K562 (cell line): ENCODE results near the gene EVI5L. TPM values are rescaled to one million over a fixed set of nuclear protein-coding genes. Genes with fewer than 3 reads are reported as not detected.

Source experiments
- ATAC-seq: fragments of 200-7000 bp; cut with Tn5 transposase; 3 replicates; pipeline ENCODE4 v1.9.1; 2020; ENCODE audit warnings: moderate library complexity
- BruUV-seq: library from RNA; stranded (reverse); fragments of 400-500 nt; replicated peaks from 2 replicates; lab custom pipeline; 2021; lab: Mats Ljungman, UMichigan
- CTCF ChIA-PET: fragments of 300-600 bp; formaldehyde crosslinking; extraction: SDS; loops from one replicate; lab custom pipeline; 2021; ENCODE audit warnings: low intra/inter-chr PET ratio; lab: Yijun Ruan, JAX
- POLR2A ChIA-PET: fragments of 300-600, 350-650 bp; sonication (Branson Sonifier 250); formaldehyde crosslinking; extraction: SDS; loops from one replicate; lab custom pipeline; 2021; ENCODE audit warnings: antibody characterized with exemption, inconsistent platforms; lab: Yijun Ruan, JAX
- DNase-seq, 4 experiments: peaks; one replicate each; pipeline versions ENCODE4 v3.0.0 to v3.0.0-alpha.2; 2011 to 2018; ENCODE audit warnings: low spot score in 3 of 4, mixed read lengths in 3 of 4; ENCODE audit errors: extremely low read depth in 1 of 4
- FAIRE-seq: peaks from 2 replicates; lab custom pipeline; 2011; peaks lifted over from hg19 to GRCh38; lab: Jason Lieb, UNC
- H2AFZ ChIP-seq: 2 replicates; pipeline ENCODE4 v1.6.0; 2011; ENCODE audit warnings: low read depth, low read length, control low read depth, inconsistent platforms
- H3K27ac ChIP-seq: fragments of 200-600 bp; 3 replicates; pipeline ENCODE4 v1.8.0; 2011; ENCODE audit warnings: low read depth, mild to moderate bottlenecking, control low read depth, inconsistent platforms, low read length, moderate library complexity, mixed read lengths; ENCODE audit errors: extremely low read depth
- H3K27me3 ChIP-seq, 2 experiments: fragments of 300-600 bp in 1 of 2; 2 replicates in 1 of 2; 3 replicates in 1 of 2; pipeline versions ENCODE4 v1.6.0 to v1.8.0; 2011; ENCODE audit warnings: inconsistent platforms in 2 of 2, low read length in 2 of 2, mild to moderate bottlenecking in 1 of 2, mixed read lengths in 1 of 2, moderate library complexity in 1 of 2; ENCODE audit not compliant: control insufficient read depth in 2 of 2, insufficient read depth in 2 of 2
- H3K36me3 ChIP-seq: fragments of 300-600 bp; 3 replicates; pipeline ENCODE4 v1.8.0; 2011; ENCODE audit warnings: mild to moderate bottlenecking, low read length, inconsistent platforms; ENCODE audit not compliant: control insufficient read depth, insufficient read depth
- H3K4me1 ChIP-seq, 2 experiments: fragments of 200-600 bp in 1 of 2; replicated peaks in 1 of 2; 2 replicates in 1 of 2; 3 replicates in 1 of 2; pipeline versions ENCODE4 v1.5.1 to v1.8.0; 2011; ENCODE audit warnings: inconsistent platforms in 2 of 2, low read length in 2 of 2, mild to moderate bottlenecking in 1 of 2, mixed read lengths in 1 of 2, moderate library complexity in 1 of 2; ENCODE audit not compliant: control insufficient read depth in 2 of 2, insufficient read depth in 2 of 2
- H3K4me2 ChIP-seq: 2 replicates; pipeline ENCODE4 v1.6.1; 2011; ENCODE audit warnings: low read length, control low read depth, inconsistent platforms, mixed read lengths; ENCODE audit not compliant: insufficient read depth
- H3K4me3 ChIP-seq: fragments of 200-600 bp; sonication (generic), shearing (Covaris generic); 2 replicates; pipeline ENCODE4 v1.5.1; 2016; ENCODE audit warnings: control low read depth, inconsistent platforms
- H3K79me2 ChIP-seq: fragments of 200-600 bp; 3 replicates; pipeline ENCODE4 v1.8.0; 2011; ENCODE audit warnings: low read length, inconsistent platforms; ENCODE audit not compliant: control insufficient read depth, insufficient read depth
- H3K9ac ChIP-seq, 2 experiments: 2 replicates each; pipeline versions ENCODE4 v1.6.0 to v1.6.1; 2011; ENCODE audit warnings: low read depth in 2 of 2, low read length in 2 of 2, control low read depth in 1 of 2, inconsistent platforms in 1 of 2, mild to moderate bottlenecking in 1 of 2, mixed read lengths in 1 of 2; ENCODE audit not compliant: insufficient read depth in 1 of 2
- H3K9me1 ChIP-seq: one replicate; pipeline ENCODE4 v1.6.0; 2011; ENCODE audit warnings: inconsistent platforms, mild to moderate bottlenecking, low read length, moderate library complexity; ENCODE audit not compliant: control insufficient read depth, insufficient read depth
- H3K9me3 ChIP-seq: replicated peaks from 2 replicates; pipeline ENCODE4 v1.5.1; 2011; ENCODE audit warnings: low read depth, low read length, inconsistent platforms; ENCODE audit not compliant: control insufficient read depth, insufficient read depth
- H4K20me1 ChIP-seq: replicated peaks from 2 replicates; pipeline ENCODE4 v1.6.1; 2011; ENCODE audit warnings: low read length, inconsistent platforms, mixed read lengths; ENCODE audit not compliant: control insufficient read depth, insufficient read depth
- CTCF ChIP-seq, 3 experiments: IDR thresholded peaks in 2 of 3; conservative IDR thresholded peaks in 1 of 3; 2 replicates each; pipeline ENCODE4 v1.5.1; 2011 to 2012; ENCODE audit warnings: low read length in 3 of 3, mild to moderate bottlenecking in 3 of 3, control low read depth in 2 of 3, improper control_type of control experiment in 1 of 3, inconsistent platforms in 1 of 3, low read depth in 1 of 3, mixed read lengths in 1 of 3, moderate library complexity in 1 of 3; ENCODE audit not compliant: insufficient read depth in 2 of 3
- ZBTB33 ChIP-seq: sonication (generic); formaldehyde crosslinking; IDR thresholded peaks from 2 replicates; pipeline ENCODE4 v1.8.1; 2023; ENCODE audit warnings: mild to moderate bottlenecking, missing genetic modification reagents
- WGBS: fragments of 100-300 bp; shearing (Covaris generic); methylation state at CpG from one replicate; pipeline ENCODE4 v1.1.6; 2016; ENCODE audit warnings: low coverage, mixed read lengths; ENCODE audit not compliant: insufficient coverage; ENCODE audit errors: missing lambda C conversion rate; 5-methylcytosine and 5-hydroxymethylcytosine counted together
- in situ Hi-C: fragments of 300-500 bp; cut with MboI; formaldehyde crosslinking; loops from 4 replicates; pipeline ENCODE4 v1.15.0; 2018; ENCODE audit warnings: inconsistent platforms, mixed read lengths
- intact Hi-C: fragments of 100-400 bp; cut with micrococcal nuclease; formaldehyde crosslinking; loops from 2 replicates; pipeline ENCODE4 v1.14.2; 2022
- polyA plus RNA-seq, 8 experiments: library from polyadenylated mRNA; depleted of rRNA in 4 of 8; stranded (reverse) in 5 of 8; unstranded in 3 of 8; fragments of >200 nt; fragmentation: Nextera tagmentation in 2 of 8; fragmentation: Illumina TruSeq in 1 of 8; extraction: Ambion mirVana in 2 of 8; extraction: Trizol in 1 of 8; gene quantifications; 2 replicates each; pipeline versions ENCODE4 v1.2.1 to v1.2.3, GENCODE V29; 2011 to 2014; ENCODE audit warnings: inconsistent platforms in 1 of 8, missing spikeins in 1 of 8
- total RNA-seq, 7 experiments: library from RNA; depleted of rRNA in 6 of 7; stranded (reverse); fragments of >200 nt in 6 of 7; fragmentation: Illumina TruSeq in 2 of 7; extraction: Trizol in 2 of 7; gene quantifications; 2 replicates each; pipeline versions ENCODE4 v1.2.1 to v1.2.3, GENCODE V29; 2011 to 2021; ENCODE audit warnings: low replicate concordance in 1 of 7

The EVI5L gene
- total and polyA plus RNA-seq, 9 of the 15 experiments (the other 6 are each of a cell fraction or from before 2014, with no cell fraction given) = 0.69 to 1.8 (median 1.2) TPM; not detected in 2

- peak; percentile 80 for TF ChIP-seq ZBTB33 (CRISPR knock-in tag)
These were observed 35.4 kb downstream of the EVI5L start (continued) for GRCh38 chr19:7865262-7865911.

- Histone ChIP-seq H3K4me2 (no peak overlapping the region), H3K9me3 (no peaks in the 10 kb centered on the region), H3K9ac (peak overlapping the region in 1 of 2 experiments; percentile 61; a peak in 2 of 4 replicates), H3K9me1 (no peaks in the 10 kb centered on the region), H3K79me2 (no peaks in the 10 kb centered on the region), H3K36me3 (no peaks in the 10 kb centered on the region), H3K4me1 (peaks cover 17 to 85% of the 10 kb centered on the region in 2 experiments), H4K20me1 (peaks cover 6% of the 10 kb centered on the region; the same call in 1 of the 2 replicates), H3K27me3 (no peaks in the 10 kb centered on the region; a peak in 1 of 5 replicates), H2AFZ (no peak overlapping the region), H3K27ac (no peak overlapping the region), H3K4me3 (no peak overlapping the region)
- no peak for DNase-seq
- BruUV-seq = no TSS peak
- WGBS = 62% methylated on average over 11 of the region's 12 CpGs
- intact Hi-C loops = no loop called here
- ChIA-PET CTCF (no interaction called here), POLR2A (interaction anchor here (1.7 kb wide), 1 partner anchor 24 kb away, joined by 4 read pairs; no protein-coding TSS in a partner anchor)
- TF ChIP-seq ZBTB33 (CRISPR knock-in tag) (peak; percentile 83), CTCF (IDR thresholded peaks at IDR 0.05 in 2 of 3, conservative IDR thresholded peaks at IDR 0.05 in 1 of 3; ENCODE audit: insufficient read depth in 2 of 3, low read depth in 1 of 3, low read length in 3 of 3) (no peak)
- ATAC-seq = no peak
- FAIRE-seq = no peak
- in situ Hi-C loops = no loop called here
These were observed 36.5 kb downstream of the EVI5L start for GRCh38 chr19:7866399-7867091.
